ENCODE data around the gene HIPK4.

Gene HIPK4

DNA sequence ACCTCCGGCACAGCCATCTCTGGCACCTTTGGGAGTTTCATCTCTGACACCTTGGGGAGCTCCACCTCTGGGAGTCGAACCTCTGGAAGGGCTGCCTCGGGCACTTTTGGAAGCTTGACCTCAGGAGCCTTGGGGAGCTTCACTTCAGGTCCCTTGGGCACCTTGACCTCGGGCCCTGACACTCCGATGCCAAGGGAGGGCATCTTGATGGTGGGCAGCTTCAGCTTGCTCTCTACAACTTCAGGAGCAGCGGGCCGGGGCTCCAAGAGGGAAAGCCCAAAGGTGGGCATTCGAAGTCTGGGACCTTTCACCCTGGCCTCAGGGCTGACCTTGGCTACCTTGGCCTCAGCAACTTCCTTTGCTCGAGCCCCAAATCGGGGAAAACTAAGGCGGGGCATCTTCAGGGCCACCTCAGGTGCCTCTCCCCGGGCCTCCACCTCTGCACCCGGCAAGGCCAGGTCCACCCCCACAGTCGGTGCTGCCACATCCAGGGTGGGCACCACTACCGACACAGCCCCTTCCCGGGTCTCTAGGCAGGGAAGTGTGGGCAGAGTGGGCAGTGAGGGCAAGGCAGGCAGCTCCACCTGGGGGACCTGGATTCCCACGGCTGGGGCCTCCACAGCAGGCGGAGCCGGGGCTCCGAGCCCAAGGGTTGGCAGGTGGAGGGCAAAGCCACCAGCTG lies 7.0 kb upstream of the HIPK4 start:
- H3K27ac ChIP-seq, result no peak overlapping the region
- H3K27me3 ChIP-seq, result no peaks in the 10 kb centered on the region
- H3K4me1 ChIP-seq, result peaks cover 0 to 2% (median 0%) of the 10 kb centered on the region in 4 donors
- peaks cover 0 to 16% (median 4%) of the 10 kb centered on the region in 3 donors for H3K36me3 ChIP-seq
- no peaks in the 10 kb centered on the region for H3K9me3 ChIP-seq
- intact Hi-C loops (cut with DNase I; ENCODE audit: low total_unique reads), result no loop called here
- TF ChIP-seq, protein P1, sequence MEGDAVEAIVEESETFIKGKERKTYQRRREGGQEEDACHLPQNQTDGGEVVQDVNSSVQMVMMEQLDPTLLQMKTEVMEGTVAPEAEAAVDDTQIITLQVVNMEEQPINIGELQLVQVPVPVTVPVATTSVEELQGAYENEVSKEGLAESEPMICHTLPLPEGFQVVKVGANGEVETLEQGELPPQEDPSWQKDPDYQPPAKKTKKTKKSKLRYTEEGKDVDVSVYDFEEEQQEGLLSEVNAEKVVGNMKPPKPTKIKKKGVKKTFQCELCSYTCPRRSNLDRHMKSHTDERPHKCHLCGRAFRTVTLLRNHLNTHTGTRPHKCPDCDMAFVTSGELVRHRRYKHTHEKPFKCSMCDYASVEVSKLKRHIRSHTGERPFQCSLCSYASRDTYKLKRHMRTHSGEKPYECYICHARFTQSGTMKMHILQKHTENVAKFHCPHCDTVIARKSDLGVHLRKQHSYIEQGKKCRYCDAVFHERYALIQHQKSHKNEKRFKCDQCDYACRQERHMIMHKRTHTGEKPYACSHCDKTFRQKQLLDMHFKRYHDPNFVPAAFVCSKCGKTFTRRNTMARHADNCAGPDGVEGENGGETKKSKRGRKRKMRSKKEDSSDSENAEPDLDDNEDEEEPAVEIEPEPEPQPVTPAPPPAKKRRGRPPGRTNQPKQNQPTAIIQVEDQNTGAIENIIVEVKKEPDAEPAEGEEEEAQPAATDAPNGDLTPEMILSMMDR (IDR thresholded peaks at IDR 0.05), result no peak
- DNase-seq, result no peak
- no peak overlapping the region for H3K4me3 ChIP-seq

GRCh38 chr19:40395956-40396355 lies 6.0 kb upstream of the HIPK4 start:
- H3K4me1 ChIP-seq, result peaks cover 0 to 2% (median 0%) of the 10 kb centered on the region in 4 donors
- no peak overlapping the region for H3K4me3 ChIP-seq
- H3K27me3 ChIP-seq, result no peaks in the 10 kb centered on the region
- DNase-seq, result no peak
- TF ChIP-seq, protein P1 (IDR thresholded peaks at IDR 0.05), result no peak
- H3K27ac ChIP-seq, result no peak overlapping the region
- intact Hi-C loops (cut with DNase I; ENCODE audit: low total_unique reads), result no loop called here
- no peaks in the 10 kb centered on the region for H3K9me3 ChIP-seq
- peaks cover 0 to 16% (median 4%) of the 10 kb centered on the region in 3 donors for H3K36me3 ChIP-seq

DNA sequence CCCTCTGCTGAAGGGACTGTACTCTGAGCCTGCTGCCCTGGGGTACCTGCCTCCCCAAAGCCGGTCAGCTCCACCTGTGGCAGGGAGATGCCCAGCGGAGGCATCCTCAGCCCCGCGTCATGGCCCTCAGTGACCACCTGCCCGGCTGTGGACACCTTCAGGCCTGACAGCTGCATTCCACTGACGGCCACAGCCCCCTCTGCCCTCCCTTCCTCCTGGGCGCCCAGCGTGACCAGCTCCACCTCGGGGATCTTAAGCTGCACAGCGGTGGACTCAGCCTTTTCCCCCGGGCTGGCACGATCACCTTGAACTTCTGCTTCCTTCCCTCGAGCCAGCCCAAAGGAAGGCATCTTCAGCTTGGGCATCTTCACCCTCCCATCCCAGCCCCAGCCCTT lies 4.8 kb upstream of the HIPK4 start:
- no peak for DNase-seq
- H3K27me3 ChIP-seq, result no peaks in the 10 kb centered on the region
- intact Hi-C loops (cut with DNase I; ENCODE audit: low total_unique reads), result no loop called here

GRCh38 chr19:40393894-40394815 lies 4.2 kb upstream of the HIPK4 start:
- intact Hi-C loops (cut with DNase I; ENCODE audit: low total_unique reads), result no loop called here
- no peak overlapping the region for H3K27ac ChIP-seq
- no peaks in the 10 kb centered on the region for H3K27me3 ChIP-seq
- peaks cover 0 to 2% (median 0%) of the 10 kb centered on the region in 4 donors for H3K4me1 ChIP-seq
- no peak overlapping the region for H3K4me3 ChIP-seq
- no peaks in the 10 kb centered on the region for H3K9me3 ChIP-seq
- DNase-seq, result no peak
- peaks cover 0 to 16% (median 4%) of the 10 kb centered on the region in 3 donors for H3K36me3 ChIP-seq
- TF ChIP-seq, protein P1 (IDR thresholded peaks at IDR 0.05), result no peak

More for the DNA sequence above, 4.8 kb upstream of the HIPK4 start:
- TF ChIP-seq, protein P1 (IDR thresholded peaks at IDR 0.05), result no peak
- Histone ChIP-seq H3K9me3 (no peaks in the 10 kb centered on the region), H3K4me3 (no peak overlapping the region), H3K36me3 (peaks cover 0 to 16% (median 4%) of the 10 kb centered on the region in 3 donors), H3K4me1 (peaks cover 0 to 2% (median 0%) of the 10 kb centered on the region in 4 donors), H3K27ac (no peak overlapping the region)

DNA sequence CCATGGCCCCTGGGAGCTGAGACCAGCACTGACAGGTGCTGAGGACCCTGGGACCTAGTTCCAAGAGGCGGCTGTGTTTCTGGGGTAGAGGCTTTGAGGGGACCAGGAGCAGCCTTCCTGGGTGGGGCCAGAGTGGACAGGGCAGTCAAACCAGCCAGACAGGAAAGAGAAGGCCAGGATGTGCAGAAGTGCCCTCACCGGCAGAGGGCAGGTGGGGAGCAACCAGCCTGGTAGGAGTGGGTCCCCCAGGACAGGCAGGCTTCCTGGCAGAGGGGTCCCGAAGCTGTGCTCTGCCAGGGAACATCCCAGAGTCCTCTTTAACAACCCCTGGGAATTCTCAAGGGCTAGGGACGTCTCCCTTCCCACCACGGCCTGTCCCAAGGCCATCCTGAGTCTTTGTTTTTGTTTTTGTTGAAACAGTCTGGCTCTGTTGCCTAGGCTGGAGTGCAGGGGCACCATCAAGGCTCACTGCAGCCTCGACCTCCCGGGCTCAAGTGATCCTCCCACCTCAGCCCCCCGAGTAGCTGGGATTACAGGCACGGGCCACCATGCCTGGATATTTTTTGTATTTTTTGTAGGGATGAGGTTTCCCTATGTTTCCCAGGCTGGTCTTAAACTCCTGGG lies 3.0 kb upstream of the HIPK4 start:
- TF ChIP-seq, protein P1 (IDR thresholded peaks at IDR 0.05), result no peak
- Histone ChIP-seq H3K4me1 (no peaks in the 10 kb centered on the region), H3K9me3 (no peaks in the 10 kb centered on the region), H3K27me3 (no peaks in the 10 kb centered on the region), H3K27ac (no peak overlapping the region), H3K36me3 (peaks cover 0 to 16% (median 4%) of the 10 kb centered on the region in 3 donors), H3K4me3 (no peak overlapping the region)
- intact Hi-C loops (cut with DNase I; ENCODE audit: low total_unique reads), result no loop called here
- DNase-seq, result no peak

Measured in tibial artery (tissue), 4 donors.